PC-3 (cell line): ENCODE measurements around the gene CDKL4. TPM values are rescaled to one million over a fixed set of nuclear protein-coding genes. Genes with fewer than 3 reads are reported as not detected.

Experiments
- ATAC-seq: fragments of 200-7000 bp; cut with Tn5 transposase; 2 replicates; pipeline ENCODE4 v1.9.1; 2020; ENCODE audit warnings: mild to moderate bottlenecking, moderate library complexity
- BruUV-seq: library from RNA; stranded (reverse); fragments of 400-500 nt; replicated peaks from 2 replicates; lab custom pipeline; 2021; lab: Mats Ljungman, UMichigan
- CTCF ChIA-PET: fragments of 300-600 bp; sonication (Branson Sonifier 250); formaldehyde crosslinking; loops from one replicate; lab custom pipeline; 2022; ENCODE audit warnings: antibody characterized with exemption; lab: Charles Lee
- POLR2A ChIA-PET: fragments of 300-600 bp; sonication (Branson Sonifier 250); formaldehyde crosslinking; loops from one replicate; lab custom pipeline; 2022; ENCODE audit warnings: antibody characterized with exemption; ENCODE audit not compliant: unreplicated experiment; lab: Charles Lee
- DNase-seq: peaks from one replicate; pipeline ENCODE4 v3.0.0-alpha.2; 2015
- H2AFZ ChIP-seq: fragments of 300-600 bp; sonication (generic); 2 replicates; pipeline ENCODE4 v1.6.0; 2016; ENCODE audit warnings: antibody characterized with exemption, low read length
- H3F3A ChIP-seq: fragments of 300-600 bp; sonication (generic); one replicate; pipeline ENCODE4 v1.6.0; 2017; ENCODE audit warnings: antibody characterized with exemption, low read length, control low read depth, mild to moderate bottlenecking; ENCODE audit not compliant: unreplicated experiment
- H3K27ac ChIP-seq: fragments of 300-600 bp; sonication (generic); 2 replicates; pipeline ENCODE4 v1.5.1; 2016; ENCODE audit warnings: mild to moderate bottlenecking, low read length
- H3K27me3 ChIP-seq: fragments of 300-600 bp; sonication (generic); 2 replicates; pipeline ENCODE4 v1.6.1; 2016; ENCODE audit warnings: low read length, mixed read lengths
- H3K36me3 ChIP-seq: fragments of 300-600 bp; sonication (generic); 2 replicates; pipeline ENCODE4 v1.6.1; 2016; ENCODE audit warnings: low read depth, mixed run types, low read length, mixed read lengths
- H3K4me1 ChIP-seq: fragments of 300-600 bp; sonication (generic); 2 replicates; pipeline ENCODE4 v1.5.1; 2016; ENCODE audit warnings: low read length; ENCODE audit not compliant: insufficient read depth
- H3K4me2 ChIP-seq: fragments of 300-600 bp; sonication (generic); 2 replicates; pipeline ENCODE4 v1.6.0; 2016; ENCODE audit warnings: low read length
- H3K4me3 ChIP-seq: fragments of 300-600 bp; sonication (generic); 2 replicates; pipeline ENCODE4 v1.5.1; 2016; ENCODE audit warnings: mild to moderate bottlenecking, low read length, mixed read lengths
- H3K79me2 ChIP-seq: fragments of 300-600 bp; sonication (generic); 2 replicates; pipeline ENCODE4 v1.6.1; 2017; ENCODE audit warnings: low read length, mixed read lengths
- H3K9ac ChIP-seq: fragments of 300-600 bp; sonication (generic); 2 replicates; pipeline ENCODE4 v1.6.0; 2016; ENCODE audit warnings: mild to moderate bottlenecking, low read length
- H3K9me2 ChIP-seq: fragments of 300-600 bp; sonication (generic); replicated peaks from 2 replicates; pipeline ENCODE4 v1.6.1; 2016; ENCODE audit warnings: mixed run types, low read length, mixed read lengths
- H3K9me3 ChIP-seq: fragments of 300-600 bp; sonication (generic); 2 replicates; pipeline ENCODE4 v1.6.1; 2016; ENCODE audit warnings: low read length, mixed read lengths
- H4K20me1 ChIP-seq: fragments of 300-600 bp; sonication (generic); 2 replicates; pipeline ENCODE4 v1.6.1; 2016; ENCODE audit warnings: low read length, mixed read lengths
- EZH2 ChIP-seq: fragments of 300-600 bp; sonication (generic); IDR thresholded peaks from one replicate; pipeline ENCODE4 v1.6.1; 2017; ENCODE audit warnings: antibody characterized with exemption, mild to moderate bottlenecking, low read length; ENCODE audit not compliant: unreplicated experiment
- EZH2phosphoT487 ChIP-seq: fragments of 300-600 bp; sonication (generic); IDR thresholded peaks from 2 replicates; pipeline ENCODE4 v1.6.1; 2018; ENCODE audit warnings: mild to moderate bottlenecking, antibody characterized with exemption, low read length, borderline replicate concordance
- intact Hi-C: fragments of 100-400 bp; cut with micrococcal nuclease; formaldehyde crosslinking; loops from 2 replicates; pipeline ENCODE4 v1.9.0; 2023
- total RNA-seq: library from RNA; depleted of rRNA; stranded (reverse); fragments of >200 nt; gene quantifications from 2 replicates; pipeline ENCODE4 v1.2.3, GENCODE V29; 2014
- TF ChIP-seq, protein P1 (sequence below): fragments of 300-600 bp; sonication (generic); conservative IDR thresholded peaks from 2 replicates; pipeline ENCODE4 v1.5.1; 2017; ENCODE audit warnings: antibody characterized with exemption, low read depth, mild to moderate bottlenecking, low read length

CDKL4 gene
- total RNA-seq, 1 experiment from 2014 or later = 0.07 TPM

DNA sequence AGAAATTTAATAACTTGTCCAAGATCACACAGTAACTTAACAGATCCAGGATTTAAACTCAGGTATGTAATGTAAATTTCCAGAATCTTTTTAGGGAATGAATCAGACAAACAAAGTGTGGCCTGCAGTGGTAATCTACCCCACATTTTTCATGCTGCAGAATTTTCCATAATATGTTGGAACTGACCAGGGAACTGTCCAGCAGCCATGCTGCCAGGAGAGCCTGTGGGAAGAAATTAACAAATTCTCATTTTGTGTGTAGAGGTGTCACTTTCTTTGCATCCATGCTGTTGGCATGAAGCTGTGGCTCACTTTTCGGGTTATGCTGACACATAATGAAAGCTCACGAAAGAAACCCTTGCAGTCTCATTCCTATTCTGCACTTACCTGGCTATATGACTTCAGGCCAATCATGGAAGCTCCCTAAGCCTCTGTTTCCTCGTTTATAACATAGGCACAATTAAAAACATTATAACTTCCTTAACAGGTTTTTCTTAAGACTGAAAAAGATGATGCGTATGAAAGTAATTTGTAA, 54.7 kb downstream of the CDKL4 start:
- Histone ChIP-seq H3K4me2 (no peak overlapping the region), H3F3A (no peaks in the 10 kb centered on the region), H3K27ac (no peak overlapping the region), H3K4me1 (no peaks in the 10 kb centered on the region), H3K27me3 (no peaks in the 10 kb centered on the region), H3K79me2 (no peaks in the 10 kb centered on the region), H2AFZ (no peak overlapping the region), H3K36me3 (no peaks in the 10 kb centered on the region), H3K9me2 (no peaks in the 10 kb centered on the region), H4K20me1 (no peaks in the 10 kb centered on the region), H3K9ac (no peak overlapping the region), H3K9me3 (no peaks in the 10 kb centered on the region), H3K4me3 (no peak overlapping the region)
- TF ChIP-seq EZH2phosphoT487 = no peak
- no peak for TF ChIP-seq EZH2
- TF ChIP-seq, protein P1, sequence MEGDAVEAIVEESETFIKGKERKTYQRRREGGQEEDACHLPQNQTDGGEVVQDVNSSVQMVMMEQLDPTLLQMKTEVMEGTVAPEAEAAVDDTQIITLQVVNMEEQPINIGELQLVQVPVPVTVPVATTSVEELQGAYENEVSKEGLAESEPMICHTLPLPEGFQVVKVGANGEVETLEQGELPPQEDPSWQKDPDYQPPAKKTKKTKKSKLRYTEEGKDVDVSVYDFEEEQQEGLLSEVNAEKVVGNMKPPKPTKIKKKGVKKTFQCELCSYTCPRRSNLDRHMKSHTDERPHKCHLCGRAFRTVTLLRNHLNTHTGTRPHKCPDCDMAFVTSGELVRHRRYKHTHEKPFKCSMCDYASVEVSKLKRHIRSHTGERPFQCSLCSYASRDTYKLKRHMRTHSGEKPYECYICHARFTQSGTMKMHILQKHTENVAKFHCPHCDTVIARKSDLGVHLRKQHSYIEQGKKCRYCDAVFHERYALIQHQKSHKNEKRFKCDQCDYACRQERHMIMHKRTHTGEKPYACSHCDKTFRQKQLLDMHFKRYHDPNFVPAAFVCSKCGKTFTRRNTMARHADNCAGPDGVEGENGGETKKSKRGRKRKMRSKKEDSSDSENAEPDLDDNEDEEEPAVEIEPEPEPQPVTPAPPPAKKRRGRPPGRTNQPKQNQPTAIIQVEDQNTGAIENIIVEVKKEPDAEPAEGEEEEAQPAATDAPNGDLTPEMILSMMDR = no peak
- intact Hi-C loops = no loop called here
- CTCF ChIA-PET = no interaction called here
- no TSS peak for BruUV-seq
- ATAC-seq (no peak), DNase-seq (no peak)
- POLR2A ChIA-PET = no interaction called here

DNA sequence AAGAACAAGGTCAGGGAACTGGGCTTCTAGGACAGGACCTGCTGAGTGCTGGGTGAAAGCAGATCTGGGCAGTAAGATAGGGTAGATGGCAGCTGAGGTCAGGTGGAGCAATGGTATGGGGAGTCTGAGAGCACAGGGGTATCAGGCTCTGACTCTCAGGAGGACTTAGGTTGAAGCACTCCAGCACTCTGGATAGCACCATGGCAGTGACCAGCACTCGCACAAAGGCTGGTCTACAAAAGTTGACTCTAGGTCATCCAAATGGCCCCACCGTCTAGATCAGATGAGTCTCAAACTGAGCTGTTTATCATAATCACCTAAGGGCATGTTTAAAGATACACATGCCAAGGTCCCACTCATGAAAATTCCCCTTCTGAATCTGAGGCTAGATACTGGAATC, 60.1 kb downstream of the CDKL4 start:
- intact Hi-C loops = no loop called here
- Histone ChIP-seq H3K9ac (no peak overlapping the region), H3K4me2 (no peak overlapping the region), H3K9me3 (no peaks in the 10 kb centered on the region), H4K20me1 (no peaks in the 10 kb centered on the region), H3K27me3 (no peaks in the 10 kb centered on the region), H3K27ac (no peak overlapping the region), H3F3A (no peaks in the 10 kb centered on the region), H2AFZ (no peak overlapping the region), H3K9me2 (no peaks in the 10 kb centered on the region), H3K4me3 (no peak overlapping the region), H3K36me3 (no peaks in the 10 kb centered on the region), H3K79me2 (no peaks in the 10 kb centered on the region), H3K4me1 (no peaks in the 10 kb centered on the region)
- TF ChIP-seq EZH2 (no peak), EZH2phosphoT487 (no peak)
- TF ChIP-seq, protein P1 = no peak
- ATAC-seq (no peak), DNase-seq (no peak)
- ChIA-PET POLR2A (no interaction called here), CTCF (no interaction called here)
- BruUV-seq = no TSS peak

DNA sequence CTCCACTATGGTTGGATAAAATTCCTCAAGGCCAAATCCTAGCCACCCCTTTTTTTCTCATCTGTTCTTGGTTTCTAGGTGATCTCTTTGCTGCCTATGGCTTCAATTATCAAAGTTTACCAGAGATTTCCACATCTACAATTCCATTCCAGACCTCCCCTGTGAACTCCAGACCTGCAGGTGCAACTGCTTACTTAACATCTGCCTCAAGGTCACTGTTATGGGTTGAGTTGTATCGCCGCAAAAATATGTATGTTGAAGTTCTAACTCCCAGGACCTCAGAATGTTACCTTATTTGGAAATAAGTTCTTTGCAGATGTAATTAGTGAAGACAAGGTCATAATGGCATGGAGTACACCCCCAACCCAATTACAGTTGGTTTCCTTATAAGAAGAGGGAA, 62.5 kb downstream of the CDKL4 start:
- Histone ChIP-seq H3K9me2 (no peaks in the 10 kb centered on the region), H3K27me3 (no peaks in the 10 kb centered on the region), H3F3A (no peaks in the 10 kb centered on the region), H3K9me3 (no peaks in the 10 kb centered on the region), H3K27ac (no peak overlapping the region), H3K79me2 (no peaks in the 10 kb centered on the region), H3K9ac (no peak overlapping the region), H2AFZ (no peak overlapping the region), H4K20me1 (no peaks in the 10 kb centered on the region), H3K4me1 (no peaks in the 10 kb centered on the region), H3K36me3 (no peaks in the 10 kb centered on the region), H3K4me3 (no peak overlapping the region), H3K4me2 (no peak overlapping the region)
- CTCF ChIA-PET = no interaction called here
- POLR2A ChIA-PET = no interaction called here
- no TSS peak for BruUV-seq
- DNase-seq (no peak), ATAC-seq (no peak)
- TF ChIP-seq EZH2phosphoT487 = no peak
- TF ChIP-seq, protein P1 = no peak
- TF ChIP-seq EZH2 = no peak
- intact Hi-C loops = no loop called here
